Measurements from ENCODE around the gene NFATC2IP.
A peak's percentile ranks its signal among the peaks of the same experiment; 100 is the strongest.
"Not testable (repeated sequence)": the region's sequence is repeated elsewhere in the genome, so short reads cannot be mapped to it uniquely, and the experiment has no call there.

Gene NFATC2IP

DNA sequence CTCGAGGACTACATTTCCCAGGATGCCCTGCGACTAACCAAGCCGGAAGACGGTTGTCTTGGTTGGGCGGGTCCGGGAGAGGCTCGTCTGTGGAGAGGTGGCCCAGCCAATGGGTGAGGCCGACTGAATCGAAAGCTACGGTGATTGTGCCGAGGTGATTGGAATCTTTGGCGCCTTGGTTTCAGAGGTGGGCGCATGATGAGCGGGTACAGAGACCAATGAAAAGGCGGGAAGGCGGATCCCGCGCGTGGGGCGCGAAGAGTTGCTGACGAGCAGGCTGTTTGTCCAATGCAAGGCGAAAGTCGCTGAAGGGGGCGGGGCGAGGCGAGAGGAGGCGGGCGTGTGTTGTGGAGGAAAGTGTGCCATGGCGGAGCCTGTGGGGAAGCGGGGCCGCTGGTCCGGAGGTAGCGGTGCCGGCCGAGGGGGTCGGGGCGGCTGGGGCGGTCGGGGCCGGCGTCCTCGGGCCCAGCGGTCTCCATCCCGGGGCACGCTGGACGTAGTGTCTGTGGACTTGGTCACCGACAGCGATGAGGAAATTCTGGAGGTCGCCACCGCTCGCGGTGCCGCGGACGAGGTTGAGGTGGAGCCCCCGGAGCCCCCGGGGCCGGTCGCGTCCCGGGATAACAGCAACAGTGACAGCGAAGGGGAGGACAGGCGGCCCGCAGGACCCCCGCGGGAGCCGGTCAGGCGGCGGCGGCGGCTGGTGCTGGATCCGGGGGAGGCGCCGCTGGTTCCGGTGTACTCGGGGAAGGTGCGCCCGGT is at the start of gene NFATC2IP:
Gene NFATC2IP, plus strand, starts transcription at position 290 of the 762 bp plus-strand sequence. Its CDS starts 75 bp downstream, at position 365.
- DNase-seq: peak; percentile 99

DNA sequence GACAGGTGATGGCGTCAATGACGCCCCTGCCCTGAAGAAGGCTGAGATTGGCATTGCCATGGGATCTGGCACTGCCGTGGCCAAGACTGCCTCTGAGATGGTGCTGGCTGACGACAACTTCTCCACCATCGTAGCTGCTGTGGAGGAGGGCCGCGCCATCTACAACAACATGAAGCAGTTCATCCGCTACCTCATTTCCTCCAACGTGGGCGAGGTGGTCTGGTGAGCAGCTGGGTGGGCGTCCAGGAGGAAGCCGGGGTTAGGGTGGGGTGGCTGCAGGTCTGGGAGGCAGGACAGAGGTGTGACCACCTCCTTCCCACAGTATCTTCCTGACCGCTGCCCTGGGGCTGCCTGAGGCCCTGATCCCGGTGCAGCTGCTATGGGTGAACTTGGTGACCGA is 48.9 kb upstream of the NFATC2IP start:
- DNase-seq: no peak

DNA sequence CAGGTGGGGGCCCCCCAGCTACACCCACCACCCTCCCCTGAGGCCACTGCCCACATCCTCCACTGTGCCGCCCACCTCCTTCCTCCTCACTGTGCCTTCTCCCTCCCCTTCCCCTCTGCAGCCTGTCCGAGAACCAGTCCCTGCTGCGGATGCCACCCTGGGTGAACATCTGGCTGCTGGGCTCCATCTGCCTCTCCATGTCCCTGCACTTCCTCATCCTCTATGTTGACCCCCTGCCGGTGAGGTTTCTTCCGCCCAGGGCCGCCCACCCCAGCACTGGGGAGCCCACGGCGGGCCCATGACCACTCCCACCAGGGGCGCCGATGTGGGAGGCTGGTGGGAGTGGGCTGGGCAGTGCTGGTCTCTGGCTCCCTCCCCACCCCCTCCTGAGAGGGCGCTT is 47.8 kb upstream of the NFATC2IP start:
- no peak for DNase-seq

DNA sequence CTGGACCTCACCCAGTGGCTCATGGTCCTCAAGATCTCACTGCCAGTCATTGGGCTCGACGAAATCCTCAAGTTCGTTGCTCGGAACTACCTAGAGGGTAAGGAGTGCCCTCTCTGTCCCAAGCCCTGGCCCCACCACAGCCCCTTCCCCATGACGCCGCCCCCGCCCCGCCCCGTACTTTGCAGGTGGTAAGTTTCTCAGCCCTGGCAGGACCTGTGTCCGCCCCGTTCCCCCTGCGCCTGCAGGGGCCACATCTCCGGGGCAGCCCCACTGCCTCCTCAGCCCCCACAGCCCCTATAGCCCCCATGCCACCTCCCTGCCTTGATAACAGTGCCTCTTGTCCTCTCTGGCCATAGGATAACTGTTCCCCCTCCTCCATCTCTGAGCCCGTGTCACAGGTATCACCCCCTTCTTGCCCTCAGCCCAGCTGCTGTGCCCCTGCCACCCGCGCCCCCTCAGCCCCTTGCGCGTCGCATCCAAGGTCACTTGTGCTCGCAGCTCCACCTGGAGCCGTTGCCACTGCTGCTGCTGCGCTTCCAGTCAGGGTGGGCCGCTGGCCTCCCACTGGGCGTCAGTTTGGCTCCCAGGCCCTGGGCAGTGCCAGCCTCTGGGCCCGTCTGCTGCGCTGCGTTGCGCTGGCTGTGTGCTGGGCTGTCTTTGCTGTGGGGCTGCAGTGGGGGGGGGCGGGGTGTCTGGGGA is 47.2 kb upstream of the NFATC2IP start:
- no peak for DNase-seq

DNA sequence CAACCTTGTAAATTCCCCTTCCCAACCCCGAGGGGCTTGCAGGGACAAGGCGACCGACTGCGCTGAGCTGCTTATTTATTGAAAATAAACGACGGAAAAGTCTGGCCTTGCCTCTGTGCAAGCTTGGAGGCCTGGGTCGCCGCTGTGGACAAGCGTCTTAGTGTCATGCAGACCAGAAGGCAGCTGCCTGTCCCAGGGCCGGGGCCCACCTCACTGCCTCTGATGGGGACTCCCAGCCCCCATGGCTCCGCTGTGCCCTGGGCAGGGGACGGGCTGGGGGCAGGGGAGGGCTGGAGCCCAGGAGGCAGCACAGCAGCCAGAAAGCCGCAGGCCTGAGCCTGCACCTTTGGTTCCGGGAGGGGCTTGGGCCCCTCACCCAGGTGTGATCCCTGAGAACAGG is 46.4 kb upstream of the NFATC2IP start:
- DNase-seq: no peak

DNA sequence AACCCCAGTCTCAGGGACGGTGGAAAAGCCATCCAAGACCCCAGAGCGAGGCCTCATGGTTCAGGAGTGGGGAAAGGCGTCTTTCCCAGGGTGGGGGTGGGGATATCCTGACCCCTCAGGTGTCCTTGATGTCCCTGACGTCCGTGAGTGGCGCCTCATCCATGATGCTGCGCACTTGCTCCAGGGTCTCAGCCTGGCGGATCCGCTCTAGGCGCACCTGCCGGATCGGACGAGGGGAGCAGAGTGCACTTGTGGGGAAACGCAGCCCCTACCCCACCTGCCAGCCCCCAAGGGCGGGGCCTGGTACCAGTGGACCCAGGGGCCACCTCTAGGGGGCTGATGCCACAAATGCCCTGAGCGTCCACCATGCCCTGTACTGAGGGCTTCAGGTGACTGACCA is 45.9 kb upstream of the NFATC2IP start:
- DNase-seq: no peak

DNA sequence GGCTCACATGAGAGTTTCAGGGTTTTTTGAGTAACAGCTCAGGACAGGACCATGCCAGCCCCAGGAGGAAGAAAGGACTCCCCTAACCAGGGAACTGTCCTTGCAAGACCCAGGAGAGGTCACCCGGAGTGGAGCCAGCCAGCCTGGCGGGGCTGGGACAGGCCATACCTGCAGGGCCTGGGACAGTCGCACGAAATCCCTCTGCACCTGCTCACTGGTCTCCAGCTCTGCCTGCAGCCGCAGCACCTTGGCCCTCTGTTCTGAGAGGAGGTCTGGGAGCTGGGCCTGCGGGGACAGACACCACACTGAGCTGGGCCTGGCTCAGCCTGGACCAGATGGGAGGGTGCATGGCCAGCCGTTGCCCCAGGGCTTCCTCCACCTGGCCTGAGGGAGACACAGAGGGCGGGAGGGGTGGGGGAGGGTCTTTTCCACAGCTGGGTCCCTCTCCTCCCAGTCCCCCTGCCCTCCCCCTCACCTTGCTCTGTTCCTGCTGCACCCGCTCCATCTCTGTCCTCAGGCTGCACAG is 45.4 kb upstream of the NFATC2IP start:
- no peak for DNase-seq

DNA sequence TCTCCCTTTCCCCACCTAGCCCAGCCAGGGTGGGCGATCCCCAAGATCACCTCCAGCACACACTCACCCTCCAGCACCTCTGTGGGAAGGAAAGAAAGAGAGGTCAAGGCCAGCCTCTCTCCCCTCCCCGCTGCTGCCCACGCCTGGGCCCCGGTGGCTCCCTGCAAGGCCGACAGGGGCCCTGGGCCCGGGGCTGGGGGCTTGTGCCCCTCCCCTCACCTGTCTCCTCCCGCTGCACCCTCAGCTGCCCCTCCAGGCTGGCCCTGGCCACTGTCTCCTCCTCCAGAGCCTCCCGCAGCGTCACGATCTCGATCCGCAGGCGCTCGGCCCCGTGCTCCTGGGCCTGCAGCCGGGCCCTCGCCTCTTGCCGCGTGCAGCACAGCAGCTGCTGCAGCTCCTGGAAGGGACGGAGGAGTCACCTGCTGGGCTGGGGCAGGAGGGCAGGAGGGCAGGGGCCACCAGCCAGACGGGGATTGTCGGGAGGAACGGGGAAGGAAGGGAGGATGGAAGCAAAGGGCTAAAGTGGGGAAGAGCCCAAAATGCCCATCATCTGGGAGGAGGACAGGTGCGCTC is 44.9 kb upstream of the NFATC2IP start:
- DNase-seq: no peak

DNA sequence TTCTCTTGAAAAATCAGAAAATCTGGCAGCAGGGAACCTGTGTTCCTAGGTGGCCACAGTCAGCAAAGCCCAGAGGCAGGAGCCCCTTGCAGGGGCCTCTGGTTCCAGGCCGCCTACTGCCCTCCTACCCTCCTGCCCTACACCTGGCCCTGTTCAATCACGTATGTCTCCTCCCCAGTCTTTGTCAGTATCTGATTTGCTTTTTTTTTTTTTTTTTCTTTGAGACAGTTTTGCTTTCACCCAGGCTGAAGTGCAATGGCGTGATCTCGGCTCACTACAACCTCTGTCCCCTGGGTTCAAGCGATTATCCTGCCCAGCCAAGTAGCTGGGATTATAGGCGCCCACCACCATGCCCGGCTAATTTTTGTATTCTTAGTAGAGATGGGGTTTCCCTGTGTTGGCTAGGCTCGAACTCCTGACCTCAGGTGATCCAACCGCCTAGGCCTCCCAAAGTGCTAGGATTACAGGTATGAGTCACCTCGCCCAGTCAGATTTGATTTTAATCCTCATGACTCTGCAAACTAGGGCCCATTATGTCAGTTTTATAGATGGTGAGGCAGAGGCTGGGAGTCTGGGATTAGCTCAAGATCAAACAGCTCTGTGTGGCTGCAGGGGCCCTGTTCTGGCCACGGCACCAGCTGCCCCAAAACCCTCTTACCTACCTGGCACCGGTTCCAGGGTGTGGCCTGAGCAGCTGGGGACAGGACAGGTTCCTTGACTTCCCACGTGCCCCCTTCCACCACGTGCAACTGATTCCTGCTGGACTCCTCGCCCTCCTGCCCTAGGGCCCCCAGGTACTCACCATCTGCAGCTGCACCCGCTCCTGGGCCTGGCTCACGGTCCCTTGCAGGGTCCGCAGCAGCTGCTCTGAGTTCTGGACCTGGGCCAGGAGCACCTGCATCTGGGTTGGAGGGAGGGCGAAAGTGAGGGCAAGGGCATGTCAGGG is 40.4 kb upstream of the NFATC2IP start:
- DNase-seq: no peak

DNA sequence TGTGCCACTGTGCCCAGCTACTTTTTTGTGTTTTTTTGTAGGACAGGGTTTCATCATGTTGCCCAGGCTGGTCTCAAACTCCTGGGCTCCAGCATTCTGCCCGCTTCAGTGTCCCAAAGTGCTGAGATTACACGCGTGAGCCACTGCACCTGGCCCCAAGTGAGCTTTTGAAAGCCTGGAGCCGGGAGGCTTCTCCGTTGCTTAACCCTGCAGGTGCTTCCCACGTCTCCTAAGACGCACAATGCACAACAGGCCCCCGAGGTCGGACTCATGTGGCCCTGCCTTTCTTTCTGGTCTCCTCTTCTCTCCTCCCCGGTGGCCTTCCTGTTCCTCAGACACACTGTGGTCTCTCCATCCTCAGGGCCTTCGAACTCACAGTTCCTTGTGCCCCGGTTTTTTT is 38.2 kb upstream of the NFATC2IP start:
- no peak for DNase-seq

DNA sequence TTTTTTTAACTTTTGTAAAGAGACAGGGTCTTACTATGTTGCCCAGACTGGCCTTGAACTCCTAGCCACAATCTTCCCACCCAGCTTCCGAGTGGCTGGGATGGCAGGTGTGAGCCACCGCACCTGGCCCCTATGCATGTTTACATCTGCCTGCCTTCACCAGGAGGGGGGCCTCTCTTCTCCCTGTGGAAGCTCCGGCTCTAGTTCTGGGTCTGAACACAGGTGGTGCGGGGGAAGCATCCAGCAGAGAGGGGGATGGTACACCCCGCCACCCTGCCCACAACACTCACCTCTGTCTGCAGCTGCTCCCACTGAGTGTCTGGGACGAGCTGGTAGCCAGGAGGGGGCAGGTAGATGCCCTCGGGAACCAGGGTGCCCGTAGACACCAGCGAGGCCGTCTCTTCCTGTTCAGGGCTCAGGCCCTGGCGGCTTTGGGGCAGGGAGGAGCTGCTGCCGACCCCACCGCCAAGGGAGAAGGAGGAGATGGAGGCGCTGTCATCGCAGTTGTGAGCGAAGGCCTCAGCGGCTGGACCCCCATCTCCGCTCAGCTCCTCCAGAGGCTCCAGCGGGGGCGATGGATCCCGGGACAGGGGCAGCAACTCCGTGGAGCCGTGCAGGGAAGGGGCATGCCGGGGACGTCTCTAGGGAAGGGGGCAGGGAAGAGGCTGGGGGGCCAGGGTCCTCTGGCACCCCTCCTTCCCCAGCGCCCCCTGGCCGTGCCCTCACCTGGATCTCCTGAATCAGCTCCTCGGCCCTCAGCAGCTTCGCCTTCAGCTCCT is 36.6 kb upstream of the NFATC2IP start:
- no peak for DNase-seq

DNA sequence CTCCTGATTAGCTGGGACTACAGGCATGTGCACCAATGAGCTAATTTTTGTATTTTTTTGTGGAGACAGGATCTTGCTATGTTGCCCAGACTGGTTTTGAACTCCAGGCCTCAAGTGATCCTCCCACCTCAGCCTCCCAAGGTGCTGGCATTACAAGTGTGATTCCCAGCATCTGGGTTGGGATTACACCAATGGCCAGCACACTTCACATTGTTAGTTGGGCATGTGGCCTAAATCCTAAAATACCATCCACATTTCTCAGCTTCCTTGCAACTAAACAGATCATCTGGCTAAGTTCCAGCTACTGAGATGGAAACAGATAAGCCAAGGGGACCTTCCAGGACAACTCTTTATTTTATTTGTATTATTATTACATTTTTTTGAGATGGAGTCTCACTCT is 35.6 kb upstream of the NFATC2IP start:
- DNase-seq: no peak

DNA sequence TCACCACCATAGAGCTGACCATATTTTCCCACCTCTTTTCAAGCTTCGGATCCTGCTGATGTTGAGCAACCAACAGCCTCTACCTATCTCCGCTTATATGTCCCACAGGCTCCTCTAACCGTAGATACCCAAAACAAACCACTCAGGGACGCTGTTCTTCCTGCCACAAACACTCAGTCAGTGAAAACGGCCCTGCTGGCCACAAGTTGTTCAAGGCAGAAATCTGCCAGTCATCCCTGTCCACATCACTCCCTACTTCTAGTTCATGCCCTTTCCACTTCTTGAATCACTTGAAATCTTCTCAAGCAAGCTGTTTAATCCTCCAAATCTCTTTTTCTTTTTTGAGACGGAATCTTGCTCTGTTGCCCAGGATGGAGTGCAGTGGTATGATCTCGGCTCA is 33.6 kb upstream of the NFATC2IP start:
- DNase-seq: no peak

DNA sequence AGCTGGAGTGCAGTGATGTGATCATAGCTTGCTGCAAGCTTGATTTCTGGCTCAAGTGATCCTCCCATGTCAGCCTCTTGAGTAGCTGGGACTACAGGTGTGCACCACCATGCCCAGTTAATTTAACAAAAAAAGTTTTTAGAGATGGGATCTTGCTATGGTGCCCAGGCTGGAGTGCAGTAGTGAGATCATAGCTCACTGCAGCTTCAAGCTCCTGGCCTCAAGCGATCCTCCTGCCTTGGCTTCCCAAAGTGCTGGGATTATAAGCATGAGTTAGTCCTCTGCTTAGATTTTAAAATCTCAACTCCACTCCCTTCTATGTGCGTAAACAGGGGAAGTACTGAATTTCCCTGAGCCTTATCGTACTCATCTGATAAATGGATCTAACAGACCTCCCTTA is 32.0 kb upstream of the NFATC2IP start:
- DNase-seq: no peak

DNA sequence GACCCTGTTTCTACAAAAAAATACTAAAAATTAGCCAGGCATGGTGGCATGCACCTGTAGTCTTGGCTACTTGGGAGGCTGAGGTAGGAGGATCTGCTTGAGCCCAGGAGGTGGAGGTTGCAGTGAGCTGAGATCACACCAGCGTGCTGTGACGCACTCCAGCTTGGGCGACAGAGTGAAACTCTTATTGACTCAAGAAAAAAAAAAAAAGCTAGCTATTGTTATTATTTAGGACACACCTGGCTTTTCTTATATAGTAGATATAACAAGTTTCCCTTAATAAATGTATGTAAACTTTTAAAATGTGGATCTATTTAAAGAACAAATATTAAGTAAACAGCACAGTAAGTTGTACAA is 27.5 kb upstream of the NFATC2IP start:
- no peak for DNase-seq

DNA sequence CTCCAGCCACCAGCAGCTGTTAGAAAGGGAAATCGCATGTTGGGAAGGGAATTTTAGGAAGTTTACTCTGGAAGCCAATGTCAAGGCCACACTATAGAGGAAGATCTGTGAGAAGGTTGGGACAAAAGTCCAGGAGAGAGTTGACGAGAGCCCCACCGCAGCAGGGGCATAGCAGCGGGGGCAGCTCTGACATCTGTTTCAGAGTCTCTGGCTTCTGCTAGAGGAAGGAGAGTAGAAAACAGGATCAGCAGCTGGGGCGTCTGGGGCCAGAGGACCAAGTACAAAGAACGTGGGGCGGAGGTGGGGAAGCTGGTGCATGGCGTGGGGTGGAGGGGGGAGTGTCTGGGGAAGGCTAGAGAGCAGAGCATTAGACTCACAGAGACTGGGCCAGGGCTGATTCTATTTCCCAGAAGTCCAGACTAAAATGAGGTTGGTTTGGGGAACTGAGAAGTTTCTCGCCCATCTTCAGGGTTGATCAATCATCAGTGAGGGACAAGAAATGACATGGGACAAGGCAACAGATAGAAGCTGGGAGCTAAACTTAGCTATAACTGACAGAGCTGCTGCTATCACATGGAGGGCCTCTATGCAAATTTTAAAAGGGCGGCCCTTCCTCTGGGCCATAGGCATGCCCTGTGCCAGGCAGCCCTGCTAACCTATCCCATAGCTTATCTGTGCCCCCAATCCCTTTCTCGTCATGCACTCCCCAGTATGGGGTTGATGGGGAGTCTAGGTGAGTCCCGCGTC is 26.9 kb upstream of the NFATC2IP start:
- DNase-seq: no peak

DNA sequence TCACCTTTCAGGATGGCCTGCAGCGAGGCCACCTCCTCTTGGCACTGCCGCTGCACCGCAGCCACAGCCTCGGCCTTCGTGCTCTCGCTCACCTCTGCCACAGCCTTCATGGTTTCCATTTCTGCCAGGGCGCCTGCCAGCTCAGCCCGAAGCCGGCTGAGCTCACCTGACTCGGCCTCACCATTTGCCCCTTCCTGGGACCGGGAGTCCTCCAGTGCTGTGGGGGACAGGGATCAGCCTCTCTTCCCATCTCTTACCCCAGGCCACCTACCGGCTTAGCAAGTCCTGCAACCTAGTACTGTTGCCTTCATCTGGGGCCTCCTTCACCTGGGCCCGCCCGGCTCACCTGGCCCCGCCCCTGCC is 26.4 kb upstream of the NFATC2IP start:
- DNase-seq: no peak

DNA sequence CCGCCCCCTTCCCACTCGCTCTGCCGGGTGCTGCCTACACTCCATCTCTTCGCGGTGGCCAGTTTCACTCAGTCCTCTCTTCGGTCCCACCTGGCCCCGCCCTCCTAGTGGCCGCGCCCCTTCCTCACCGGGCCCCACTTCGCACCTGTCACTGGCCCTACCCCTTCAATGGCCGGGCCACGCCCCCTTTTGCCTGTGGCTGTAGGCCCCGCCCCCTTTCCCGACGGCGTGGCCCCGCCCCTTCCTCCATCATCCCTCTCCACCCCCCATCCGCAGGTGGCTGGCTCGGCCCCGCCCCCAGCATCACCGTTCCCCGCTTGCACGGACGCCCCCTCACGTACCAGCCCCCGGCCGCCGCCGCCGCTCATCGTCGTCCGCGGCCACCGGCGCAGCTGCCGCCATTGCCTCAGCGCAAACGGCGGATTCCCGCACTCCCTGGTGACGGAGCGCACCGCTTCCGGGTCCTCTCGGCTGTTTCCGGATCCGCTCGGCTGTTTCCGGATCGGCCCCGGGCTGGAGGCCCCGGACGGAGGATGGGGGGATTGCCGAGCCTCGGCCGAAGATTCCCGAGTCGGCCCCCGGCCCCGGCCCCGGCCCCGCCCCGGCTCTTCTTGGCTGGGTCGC is 25.9 kb upstream of the NFATC2IP start, which contains the start of gene RABEP2:
Gene RABEP2, minus strand, starts transcription at position 477 of the 624 bp plus-strand sequence. Its CDS starts 75 bp downstream, at position 402.
- DNase-seq: peak; percentile 95

DNA sequence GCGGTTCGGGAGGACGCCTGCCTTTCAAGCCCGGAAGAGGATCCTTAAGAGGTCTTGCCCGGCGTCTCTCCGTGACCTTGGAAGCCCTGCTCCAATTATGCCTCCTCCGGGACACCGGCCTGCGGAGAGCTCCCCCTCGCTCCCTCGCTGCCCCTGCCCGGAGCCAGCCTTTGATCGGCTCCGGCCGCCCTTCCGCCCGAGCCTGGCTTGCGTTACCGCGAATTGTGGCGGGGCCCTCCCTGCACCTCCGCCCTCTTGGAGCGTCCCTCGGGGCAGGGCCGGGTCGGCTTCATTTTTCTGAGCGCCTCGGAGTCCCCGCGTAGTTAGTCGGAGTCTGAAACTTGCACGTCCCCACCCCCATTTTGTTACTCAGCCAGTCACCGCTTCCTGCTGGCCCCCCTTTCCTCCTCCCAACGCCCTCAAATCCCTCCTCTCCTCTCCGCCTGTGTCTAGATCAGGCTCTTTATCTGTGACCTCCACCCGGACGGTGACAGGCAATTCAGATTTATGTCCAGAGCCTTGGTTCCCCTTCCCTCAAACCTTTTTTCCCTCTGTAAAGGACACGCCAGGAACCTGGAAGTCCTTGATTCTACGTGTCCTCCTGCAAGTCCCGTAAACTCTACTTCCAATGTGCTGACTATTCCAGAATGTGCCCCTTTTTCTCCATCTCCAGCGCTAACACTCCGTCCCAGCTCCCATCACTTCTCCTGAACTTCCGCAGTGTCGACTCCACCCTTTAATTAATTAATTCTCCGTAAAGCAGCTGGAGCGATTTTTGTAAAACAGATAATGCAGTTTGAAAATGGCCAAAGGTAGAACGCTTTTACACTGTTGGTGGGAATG is 25.1 kb upstream of the NFATC2IP start:
- peak; percentile 75 for DNase-seq

DNA sequence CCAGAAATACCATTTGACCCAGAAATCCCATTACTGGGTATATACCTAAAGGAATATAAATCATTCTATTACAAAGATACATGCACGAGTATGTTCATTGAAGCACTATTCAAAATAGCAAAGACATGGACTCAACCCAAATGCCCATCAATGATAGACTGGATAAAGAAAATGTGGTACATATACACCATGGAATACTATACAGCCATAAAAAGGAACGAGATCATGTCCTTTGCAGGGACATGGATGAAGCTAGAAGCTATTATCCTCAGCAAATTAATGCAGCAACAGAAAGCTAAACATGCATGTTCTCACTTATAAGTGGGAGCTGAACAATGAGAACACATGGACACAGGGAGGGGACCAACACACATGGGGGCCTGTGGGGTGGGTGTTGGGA is 24.5 kb upstream of the NFATC2IP start:
- DNase-seq: not testable (repeated sequence)
